GM23338 (cell line): ENCODE measurements around the gene ARHGEF19. TPM values are rescaled to one million over a fixed set of nuclear protein-coding genes. Genes with fewer than 3 reads are reported as not detected.

ENCODE experiments used
- ATAC-seq: fragments of 200-7000 bp; cut with Tn5 transposase; 3 replicates; pipeline ENCODE4 v1.9.1; 2020
- DNase-seq: peaks from one replicate; pipeline ENCODE4 v3.0.0-alpha.2; 2015; ENCODE audit warnings: low spot score
- H2AFZ ChIP-seq: fragments of 200-600 bp; sonication (generic); 2 replicates; pipeline ENCODE4 v1.8.0; 2016; ENCODE audit warnings: antibody characterized with exemption, mild to moderate bottlenecking, moderate library complexity
- H3F3A ChIP-seq: fragments of 200-600 bp; sonication (generic); replicated peaks from 2 replicates; pipeline ENCODE4 v1.8.0; 2017; ENCODE audit warnings: antibody characterized with exemption, mixed run types, low read depth
- H3K27ac ChIP-seq: fragments of 200-600 bp; sonication (generic); 2 replicates; pipeline ENCODE4 v1.6.1; 2016; ENCODE audit warnings: low read depth
- H3K27me3 ChIP-seq: fragments of 200-600 bp; sonication (generic); 2 replicates; pipeline ENCODE4 v1.8.0; 2016; ENCODE audit warnings: mild to moderate bottlenecking, mixed run types, moderate library complexity; ENCODE audit not compliant: insufficient read depth
- H3K36me3 ChIP-seq: fragments of 200-600 bp; sonication (generic); 2 replicates; pipeline ENCODE4 v1.8.0; 2016; ENCODE audit warnings: mild to moderate bottlenecking; ENCODE audit not compliant: insufficient read depth
- H3K4me1 ChIP-seq: fragments of 200-600 bp; sonication (generic); 2 replicates; pipeline ENCODE4 v1.8.0; 2016; ENCODE audit warnings: mild to moderate bottlenecking, moderate library complexity; ENCODE audit not compliant: insufficient read depth
- H3K4me2 ChIP-seq: fragments of 200-600 bp; sonication (generic); 2 replicates; pipeline ENCODE4 v1.7.1; 2017; ENCODE audit warnings: mixed run types
- H3K4me3 ChIP-seq: fragments of 200-600 bp; sonication (generic); 2 replicates; pipeline ENCODE4 v1.6.1; 2016; ENCODE audit warnings: mixed run types
- H3K79me2 ChIP-seq: fragments of 200-600 bp; sonication (generic); replicated peaks from 2 replicates; pipeline ENCODE4 v1.8.0; 2017; ENCODE audit warnings: mild to moderate bottlenecking; ENCODE audit not compliant: insufficient read depth
- H3K9me2 ChIP-seq: fragments of 200-600 bp; sonication (generic); 2 replicates; pipeline ENCODE4 v1.8.0; 2017; ENCODE audit not compliant: insufficient read depth
- H4K20me1 ChIP-seq: fragments of 200-600 bp; sonication (generic); replicated peaks from 2 replicates; pipeline ENCODE4 v1.8.0; 2017; ENCODE audit warnings: mild to moderate bottlenecking; ENCODE audit not compliant: insufficient read depth
- H3K27ac Mint-ChIP-seq: 2 replicates; pipeline ENCODE4 v1.8.0; 2020; ENCODE audit warnings: inconsistent platforms, mild to moderate bottlenecking, moderate library complexity, mixed read lengths
- H3K27me3 Mint-ChIP-seq: 3 replicates; pipeline ENCODE4 v1.8.0; 2022; ENCODE audit warnings: low read depth, mild to moderate bottlenecking, moderate library complexity, mixed read lengths, inconsistent platforms; ENCODE audit not compliant: insufficient read depth, poor library complexity
- H3K36me3 Mint-ChIP-seq: 3 replicates; pipeline ENCODE4 v1.8.0; 2021; ENCODE audit warnings: low read depth, mild to moderate bottlenecking, inconsistent platforms, moderate library complexity, mixed read lengths
- H3K4me1 Mint-ChIP-seq: 3 replicates; pipeline ENCODE4 v1.8.0; 2020; ENCODE audit warnings: mild to moderate bottlenecking, inconsistent platforms, mixed read lengths
- H3K4me3 Mint-ChIP-seq: 3 replicates; pipeline ENCODE4 v1.8.0; 2021; ENCODE audit warnings: moderate library complexity, mild to moderate bottlenecking, inconsistent platforms, mixed read lengths
- H3K9me3 Mint-ChIP-seq: 3 replicates; pipeline ENCODE4 v1.8.0; 2020; ENCODE audit warnings: moderate library complexity, mild to moderate bottlenecking, inconsistent platforms, mixed read lengths
- CTCF ChIP-seq, 2 experiments: fragments of 200-600 bp in 1 of 2; sonication (generic) in 1 of 2; conservative IDR thresholded peaks; 2 replicates each; pipeline versions ENCODE4 v1.5.1 to v1.6.1; 2016 to 2017; ENCODE audit warnings: antibody characterized with exemption in 2 of 2, low read depth in 2 of 2, mild to moderate bottlenecking in 2 of 2, moderate library complexity in 1 of 2
- ETS1 ChIP-seq: IDR thresholded peaks from 2 replicates; pipeline ENCODE4 v1.6.1; 2016; ENCODE audit warnings: antibody characterized with exemption
- EZH2phosphoT487 ChIP-seq: fragments of 200-600 bp; sonication (generic); IDR thresholded peaks from one replicate; pipeline ENCODE4 v1.8.1; 2018; ENCODE audit warnings: antibody characterized with exemption; ENCODE audit not compliant: unreplicated experiment
- JUNB ChIP-seq: IDR thresholded peaks from one replicate; pipeline ENCODE4 v1.6.1; 2016; ENCODE audit warnings: antibody characterized with exemption; ENCODE audit not compliant: unreplicated experiment
- ZNF462 ChIP-seq: fragments of 250-450 bp; sonication (Bioruptor Pico); IDR thresholded peaks from 2 replicates; pipeline ENCODE4 v1.5.0; 2020; ENCODE audit warnings: mild to moderate bottlenecking, moderate library complexity
- polyA plus RNA-seq: library from polyadenylated mRNA; unstranded; fragments of >200 nt; fragmentation: Nextera tagmentation; extraction: Ambion mirVana; gene quantifications from 2 replicates; pipeline ENCODE4 v1.2.1, GENCODE V29; 2016
- total RNA-seq: library from RNA; depleted of rRNA; stranded (reverse); fragments of >200 nt; shearing (Covaris generic); gene quantifications from 2 replicates; pipeline ENCODE4 v1.2.3, GENCODE V29; 2014

Gene ARHGEF19
- total and polyA plus RNA-seq, 2 experiments from 2014 or later = 19.5 to 46.4 TPM

GRCh38 chr1:16242556-16243214 lies 30.2 kb upstream of the ARHGEF19 start (continued):
- no peak for TF ChIP-seq ZNF462 (CRISPR knock-in tag)

GRCh38 chr1:16241221-16241708 lies 28.8 kb upstream of the ARHGEF19 start:
- Mint-ChIP-seq H3K4me1 (peaks cover 13% of the 10 kb centered on the region; the same call in 2 of the 3 replicates), H3K9me3 (no peaks in the 10 kb centered on the region), H3K27me3 (peaks cover 8% of the 10 kb centered on the region), H3K27ac (no peak overlapping the region; the same call in 1 of the 2 replicates), H3K36me3 (no peaks in the 10 kb centered on the region), H3K4me3 (no peak overlapping the region; the same call in 2 of the 3 replicates)
- TF ChIP-seq JUNB = no peak
- no peak for TF ChIP-seq ETS1
- no peak for TF ChIP-seq EZH2phosphoT487
- TF ChIP-seq CTCF (conservative IDR thresholded peaks at IDR 0.05; ENCODE audit: low read depth in 2 of 2) = no peak
- ATAC-seq (no peak), DNase-seq (peak; percentile 25)
- no peaks in the 10 kb centered on the region; the same call in 1 of the 2 replicates for H4K20me1 ChIP-seq
- no peak overlapping the region for H3K27ac ChIP-seq
- no peaks in the 10 kb centered on the region for H3K79me2 ChIP-seq
- no peak overlapping the region; the same call in 1 of the 2 replicates for H2AFZ ChIP-seq
- no peaks in the 10 kb centered on the region; the same call in 1 of the 2 replicates for H3F3A ChIP-seq
- H3K4me2 ChIP-seq = no peak overlapping the region
- H3K36me3 ChIP-seq = no peaks in the 10 kb centered on the region
- no peak overlapping the region for H3K4me3 ChIP-seq
- no peaks in the 10 kb centered on the region for H3K9me2 ChIP-seq
- H3K27me3 ChIP-seq = no peaks in the 10 kb centered on the region
- H3K4me1 ChIP-seq = peaks cover 2% of the 10 kb centered on the region
